Measurements from ENCODE around the gene ABHD8. TPM values are rescaled to one million over a fixed set of nuclear protein-coding genes. Genes with fewer than 3 reads are reported as not detected.
A peak's percentile ranks its signal among the peaks of the same experiment; 100 is the strongest.

ABHD8 gene
- total and polyA plus RNA-seq, 2 of the 13 experiments (the other 11 are each of a cell fraction or from before 2014, with no cell fraction given) = 6.3 to 7.2 TPM

GRCh38 chr19:17243830-17244617, 59.2 kb downstream of the ABHD8 start (continued):
- TF ChIP-seq, protein P1, sequence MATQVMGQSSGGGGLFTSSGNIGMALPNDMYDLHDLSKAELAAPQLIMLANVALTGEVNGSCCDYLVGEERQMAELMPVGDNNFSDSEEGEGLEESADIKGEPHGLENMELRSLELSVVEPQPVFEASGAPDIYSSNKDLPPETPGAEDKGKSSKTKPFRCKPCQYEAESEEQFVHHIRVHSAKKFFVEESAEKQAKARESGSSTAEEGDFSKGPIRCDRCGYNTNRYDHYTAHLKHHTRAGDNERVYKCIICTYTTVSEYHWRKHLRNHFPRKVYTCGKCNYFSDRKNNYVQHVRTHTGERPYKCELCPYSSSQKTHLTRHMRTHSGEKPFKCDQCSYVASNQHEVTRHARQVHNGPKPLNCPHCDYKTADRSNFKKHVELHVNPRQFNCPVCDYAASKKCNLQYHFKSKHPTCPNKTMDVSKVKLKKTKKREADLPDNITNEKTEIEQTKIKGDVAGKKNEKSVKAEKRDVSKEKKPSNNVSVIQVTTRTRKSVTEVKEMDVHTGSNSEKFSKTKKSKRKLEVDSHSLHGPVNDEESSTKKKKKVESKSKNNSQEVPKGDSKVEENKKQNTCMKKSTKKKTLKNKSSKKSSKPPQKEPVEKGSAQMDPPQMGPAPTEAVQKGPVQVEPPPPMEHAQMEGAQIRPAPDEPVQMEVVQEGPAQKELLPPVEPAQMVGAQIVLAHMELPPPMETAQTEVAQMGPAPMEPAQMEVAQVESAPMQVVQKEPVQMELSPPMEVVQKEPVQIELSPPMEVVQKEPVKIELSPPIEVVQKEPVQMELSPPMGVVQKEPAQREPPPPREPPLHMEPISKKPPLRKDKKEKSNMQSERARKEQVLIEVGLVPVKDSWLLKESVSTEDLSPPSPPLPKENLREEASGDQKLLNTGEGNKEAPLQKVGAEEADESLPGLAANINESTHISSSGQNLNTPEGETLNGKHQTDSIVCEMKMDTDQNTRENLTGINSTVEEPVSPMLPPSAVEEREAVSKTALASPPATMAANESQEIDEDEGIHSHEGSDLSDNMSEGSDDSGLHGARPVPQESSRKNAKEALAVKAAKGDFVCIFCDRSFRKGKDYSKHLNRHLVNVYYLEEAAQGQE (IDR thresholded peaks at IDR 0.05; ENCODE audit: borderline replicate concordance in 1 of 2, low read depth in 1 of 2, low read length in 2 of 2) = 0 out of 4 replicates have a peak, but pooled peaks of 1 of the 2 experiments have one; percentile 42
- no peak for TF ChIP-seq ZNF496 (CRISPR knock-in tag; IDR thresholded peaks at IDR 0.05; ENCODE audit: insufficient replicate concordance)
- no peak for TF ChIP-seq ZNF644 (CRISPR knock-in tag; IDR thresholded peaks at IDR 0.05; ENCODE audit: low read depth)
- TF ChIP-seq GABPA (IDR thresholded peaks at IDR 0.05; ENCODE audit: low read depth, low read length) = peak; percentile 42
- peak; percentile 65 for TF ChIP-seq GABPA (CRISPR knock-in tag; IDR thresholded peaks at IDR 0.05; ENCODE audit: low read depth)
- no peak for TF ChIP-seq GFI1 (CRISPR knock-in tag; IDR thresholded peaks at IDR 0.05; ENCODE audit: borderline replicate concordance)
- TF ChIP-seq ZNF543 (CRISPR knock-in tag; IDR thresholded peaks at IDR 0.05) = peak; percentile 59; the same call in 1 of the 2 replicates
- peak; percentile 69 for TF ChIP-seq FOXP4 (CRISPR knock-in tag; IDR thresholded peaks at IDR 0.05)
- TF ChIP-seq MTA1 (CRISPR knock-in tag; IDR thresholded peaks at IDR 0.05; ENCODE audit: borderline replicate concordance) = peak; percentile 71; the same call in 1 of the 2 replicates
- TF ChIP-seq ZNF557 (CRISPR knock-in tag; IDR thresholded peaks at IDR 0.05) = no peak
- TF ChIP-seq HNRNPUL1 (IDR thresholded peaks at IDR 0.05; ENCODE audit: low read depth, low read length) = no peak
- 0 out of 2 replicates have a peak, but pooled peaks have one; percentile 19 for TF ChIP-seq ZNF292 (CRISPR knock-in tag; IDR thresholded peaks at IDR 0.05; ENCODE audit: borderline replicate concordance, low read depth)
- TF ChIP-seq SYNCRIP (IDR thresholded peaks at IDR 0.05; ENCODE audit: insufficient read depth, low read depth, low read length) = no peak
- TF ChIP-seq FOXJ3 (CRISPR knock-in tag; IDR thresholded peaks at IDR 0.05; ENCODE audit: borderline replicate concordance) = 0 out of 2 replicates have a peak, but pooled peaks have one; percentile 17
- TF ChIP-seq U2AF1 (optimal IDR thresholded peaks at IDR 0.05; ENCODE audit: low read depth, low read length) = no peak
- no peak for TF ChIP-seq ZBTB4 (CRISPR knock-in tag; IDR thresholded peaks at IDR 0.05; ENCODE audit: borderline replicate concordance)
- TF ChIP-seq ZNF510 (CRISPR knock-in tag; IDR thresholded peaks at IDR 0.05; ENCODE audit: low read depth) = no peak
